Left lobe of liver (tissue), 2 donors: ENCODE data around the gene ASCL2. TPM values are rescaled to one million over a fixed set of nuclear protein-coding genes. Genes with fewer than 3 reads are reported as not detected.
A peak's percentile ranks its signal among the peaks of the same experiment; 100 is the strongest.
"Not testable (repeated sequence)": the region's sequence is repeated elsewhere in the genome, so short reads cannot be mapped to it uniquely, and the experiment has no call there.

Experiments
- ATAC-seq: fragments of 200-7000 bp; cut with Tn5 transposase; one replicate; pipeline ENCODE4 v1.9.1; 2020; ENCODE audit warnings: mild to moderate bottlenecking, moderate library complexity
- DNase-seq: peaks from one replicate; pipeline ENCODE4 v3.0.0-alpha.2; 2020; ENCODE audit warnings: low spot score
- total RNA-seq: library from RNA; stranded (reverse); gene quantifications from one replicate; pipeline ENCODE4 v1.2.1, GENCODE V29; 2021
- donor health status: DM: no; HTN: no; CAD: no; lungs with moderate emphysema.
- donor health status: DM: no; HTN: yes; CAD: no.

The ASCL2 gene
- total RNA-seq, 1 donor from 2014 or later: 0.83 TPM

- DNase-seq (peak; percentile 49), ATAC-seq (peak; percentile 9)
These were observed 28.7 kb upstream of the ASCL2 start for GRCh38 chr11:2298795-2299761.

GRCh38 chr11:2298131-2298794 lies 27.9 kb upstream of the ASCL2 start:
- DNase-seq (peak; percentile 39), ATAC-seq (no peak)

- ATAC-seq: no peak
- DNase-seq: peak; percentile 3
These were observed 27.2 kb upstream of the ASCL2 start for GRCh38 chr11:2297623-2298030.

GRCh38 chr11:2296913-2297622 lies 26.7 kb upstream of the ASCL2 start:
- DNase-seq (peak; percentile 38), ATAC-seq (no peak)

GRCh38 chr11:2295971-2296912 lies 25.9 kb upstream of the ASCL2 start:
- peak; percentile 35 for DNase-seq

GRCh38 chr11:2294926-2295290 lies 24.5 kb upstream of the ASCL2 start:
- no peak for ATAC-seq
- DNase-seq: peak; percentile 32

More at GRCh38 chr11:2295971-2296912, 25.9 kb upstream of the ASCL2 start:
- no peak for ATAC-seq

GRCh38 chr11:2293984-2294925 lies 23.9 kb upstream of the ASCL2 start:
- ATAC-seq: no peak
- peak; percentile 33 for DNase-seq

GRCh38 chr11:2293531-2293971 lies 23.2 kb upstream of the ASCL2 start:
- DNase-seq (peak; percentile 19), ATAC-seq (no peak)

- ATAC-seq: peak; percentile 12
- peak; percentile 43 for DNase-seq
These were observed 20.0 kb upstream of the ASCL2 start for GRCh38 chr11:2290351-2290841.

GRCh38 chr11:2289859-2290258 lies 19.5 kb upstream of the ASCL2 start:
- DNase-seq (peak; percentile 14), ATAC-seq (no peak)

- ATAC-seq (peak; percentile 55), DNase-seq (peak; percentile 44)
These were observed 19.0 kb upstream of the ASCL2 start for GRCh38 chr11:2289350-2289749.

GRCh38 chr11:2287091-2287490 lies 16.7 kb upstream of the ASCL2 start:
- peak; percentile 32 for DNase-seq
- ATAC-seq: no peak

- ATAC-seq: not testable (repeated sequence)
- DNase-seq: peak; percentile 14
These were observed 16.0 kb upstream of the ASCL2 start for GRCh38 chr11:2286350-2286749.

GRCh38 chr11:2280208-2280607 lies 9.8 kb upstream of the ASCL2 start:
- DNase-seq (no peak), ATAC-seq (no peak)

GRCh38 chr11:2277933-2278523 lies 7.6 kb upstream of the ASCL2 start:
- DNase-seq (peak; percentile 7), ATAC-seq (no peak)

- ATAC-seq: no peak
- peak; percentile 37 for DNase-seq
These were observed 6.6 kb upstream of the ASCL2 start for GRCh38 chr11:2277008-2277346.

GRCh38 chr11:2276280-2277007 lies 6.1 kb upstream of the ASCL2 start:
- ATAC-seq: no peak
- DNase-seq: peak; percentile 29
